Ovary (tissue), 3 donors: ENCODE results near the gene IFNGR1.

Experiments used
- EP300 ChIP-seq: sonication (generic); formaldehyde crosslinking; IDR thresholded peaks from one replicate; pipeline ENCODE4 v1.6.1; 2017; ENCODE audit warnings: antibody characterized with exemption
- POLR2A ChIP-seq: fragments of 450-650 bp; IDR thresholded peaks from one replicate; pipeline ENCODE4 v1.6.1; 2017; ENCODE audit warnings: antibody characterized with exemption, mild to moderate bottlenecking, moderate library complexity
- TF ChIP-seq, protein P1 (sequence below), 3 donors: fragments of 450-650 bp in 2 of 3; fragments of 200-600 bp in 1 of 3; IDR thresholded peaks; one replicate each; pipeline versions ENCODE4 v1.5.1 to v1.8.0; 2016 to 2022; ENCODE audit warnings: antibody characterized with exemption in 3 of 3, mild to moderate bottlenecking in 1 of 3
- donor health status: DM: no; HTN: no; CAD: no.

DNA sequence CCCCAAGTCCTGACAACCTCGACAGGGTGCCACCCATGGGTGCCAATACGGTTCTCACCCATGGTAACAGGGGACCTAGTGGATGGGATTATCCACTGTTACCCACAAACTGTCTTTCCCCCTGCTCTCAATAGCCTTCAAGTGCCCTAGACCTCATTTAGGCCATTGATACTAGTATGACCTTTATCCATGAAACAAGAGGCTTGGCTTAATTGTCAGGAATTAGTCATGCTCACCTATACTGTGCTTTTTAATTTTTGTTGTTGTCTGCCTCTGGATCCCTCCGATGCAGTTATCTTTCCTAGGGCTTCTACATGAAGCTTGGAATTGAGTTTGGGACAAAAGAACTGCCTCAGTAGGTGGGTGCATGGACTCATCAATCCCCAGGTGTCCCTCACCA, 33.9 kb downstream of the IFNGR1 start:
- TF ChIP-seq, protein P1, sequence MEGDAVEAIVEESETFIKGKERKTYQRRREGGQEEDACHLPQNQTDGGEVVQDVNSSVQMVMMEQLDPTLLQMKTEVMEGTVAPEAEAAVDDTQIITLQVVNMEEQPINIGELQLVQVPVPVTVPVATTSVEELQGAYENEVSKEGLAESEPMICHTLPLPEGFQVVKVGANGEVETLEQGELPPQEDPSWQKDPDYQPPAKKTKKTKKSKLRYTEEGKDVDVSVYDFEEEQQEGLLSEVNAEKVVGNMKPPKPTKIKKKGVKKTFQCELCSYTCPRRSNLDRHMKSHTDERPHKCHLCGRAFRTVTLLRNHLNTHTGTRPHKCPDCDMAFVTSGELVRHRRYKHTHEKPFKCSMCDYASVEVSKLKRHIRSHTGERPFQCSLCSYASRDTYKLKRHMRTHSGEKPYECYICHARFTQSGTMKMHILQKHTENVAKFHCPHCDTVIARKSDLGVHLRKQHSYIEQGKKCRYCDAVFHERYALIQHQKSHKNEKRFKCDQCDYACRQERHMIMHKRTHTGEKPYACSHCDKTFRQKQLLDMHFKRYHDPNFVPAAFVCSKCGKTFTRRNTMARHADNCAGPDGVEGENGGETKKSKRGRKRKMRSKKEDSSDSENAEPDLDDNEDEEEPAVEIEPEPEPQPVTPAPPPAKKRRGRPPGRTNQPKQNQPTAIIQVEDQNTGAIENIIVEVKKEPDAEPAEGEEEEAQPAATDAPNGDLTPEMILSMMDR (IDR thresholded peaks at IDR 0.05), result no peak
- TF ChIP-seq POLR2A (no peak), EP300 (no peak)
